ENCODE results near the gene GLTP. TPM values are rescaled to one million over a fixed set of nuclear protein-coding genes. Genes with fewer than 3 reads are reported as not detected.

Gene GLTP
- total RNA-seq, 2 donors from 2014 or later, result 29.0 to 43.2 TPM

DNA sequence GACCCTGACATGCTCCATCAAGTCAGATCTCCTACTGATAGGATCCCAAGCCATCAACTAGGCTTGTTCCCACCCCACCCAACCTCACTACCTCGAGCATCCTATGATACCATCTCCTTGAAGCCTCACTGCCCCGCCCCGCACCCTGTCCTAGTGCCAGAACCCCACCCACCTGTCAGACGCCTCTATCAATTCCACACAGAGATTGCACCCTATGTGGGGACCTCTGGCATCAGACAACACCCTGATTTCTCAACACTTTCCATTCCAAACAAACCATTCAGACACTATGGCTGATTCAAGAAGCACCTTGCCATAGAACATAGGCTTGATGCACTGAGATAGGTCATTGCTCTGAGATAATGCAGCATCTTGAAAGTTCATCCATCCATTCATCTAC, 3.1 kb upstream of the GLTP start:
- H3K36me3 ChIP-seq, result no peaks in the 10 kb centered on the region
- DNase-seq (ENCODE audit: low spot score), result no peak

DNA sequence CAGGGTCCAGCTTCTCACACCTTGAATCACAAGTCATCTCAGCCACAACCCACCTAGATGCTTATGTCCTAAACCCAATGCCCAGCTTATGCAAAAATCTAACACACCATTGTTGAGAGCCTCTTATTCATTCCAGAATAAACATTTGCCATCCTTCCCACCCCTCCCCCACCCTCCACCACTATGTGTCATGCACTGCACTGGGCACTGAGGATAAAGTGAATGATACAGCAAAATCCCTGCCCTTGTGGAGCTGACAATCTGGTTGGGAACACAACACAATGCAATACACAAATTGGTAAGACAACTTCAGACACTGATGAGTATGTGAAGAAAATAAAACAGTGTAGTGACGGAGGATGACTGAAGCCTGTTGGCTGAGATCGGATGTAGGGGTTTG, 1.4 kb upstream of the GLTP start:
- TF ChIP-seq, protein P1, sequence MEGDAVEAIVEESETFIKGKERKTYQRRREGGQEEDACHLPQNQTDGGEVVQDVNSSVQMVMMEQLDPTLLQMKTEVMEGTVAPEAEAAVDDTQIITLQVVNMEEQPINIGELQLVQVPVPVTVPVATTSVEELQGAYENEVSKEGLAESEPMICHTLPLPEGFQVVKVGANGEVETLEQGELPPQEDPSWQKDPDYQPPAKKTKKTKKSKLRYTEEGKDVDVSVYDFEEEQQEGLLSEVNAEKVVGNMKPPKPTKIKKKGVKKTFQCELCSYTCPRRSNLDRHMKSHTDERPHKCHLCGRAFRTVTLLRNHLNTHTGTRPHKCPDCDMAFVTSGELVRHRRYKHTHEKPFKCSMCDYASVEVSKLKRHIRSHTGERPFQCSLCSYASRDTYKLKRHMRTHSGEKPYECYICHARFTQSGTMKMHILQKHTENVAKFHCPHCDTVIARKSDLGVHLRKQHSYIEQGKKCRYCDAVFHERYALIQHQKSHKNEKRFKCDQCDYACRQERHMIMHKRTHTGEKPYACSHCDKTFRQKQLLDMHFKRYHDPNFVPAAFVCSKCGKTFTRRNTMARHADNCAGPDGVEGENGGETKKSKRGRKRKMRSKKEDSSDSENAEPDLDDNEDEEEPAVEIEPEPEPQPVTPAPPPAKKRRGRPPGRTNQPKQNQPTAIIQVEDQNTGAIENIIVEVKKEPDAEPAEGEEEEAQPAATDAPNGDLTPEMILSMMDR (IDR thresholded peaks at IDR 0.05), result no peak
- H3K4me1 ChIP-seq, result peaks cover 0 to 32% of the 10 kb centered on the region in 2 donors
- no peak overlapping the region for H3K27ac ChIP-seq
- H3K36me3 ChIP-seq, result no peaks in the 10 kb centered on the region
- DNase-seq (ENCODE audit: low spot score), result no peak
- no peaks in the 10 kb centered on the region for H3K27me3 ChIP-seq
- no peaks in the 10 kb centered on the region for H3K9me3 ChIP-seq
- no peak overlapping the region for H3K4me3 ChIP-seq

More for the DNA sequence above, 3.1 kb upstream of the GLTP start:
- H3K27me3 ChIP-seq, result no peaks in the 10 kb centered on the region
- peaks cover 0 to 27% of the 10 kb centered on the region in 2 donors for H3K4me1 ChIP-seq
- no peak overlapping the region for H3K27ac ChIP-seq
- TF ChIP-seq, protein P1 (IDR thresholded peaks at IDR 0.05), result no peak
- no peaks in the 10 kb centered on the region for H3K9me3 ChIP-seq
- no peak overlapping the region for H3K4me3 ChIP-seq

DNA sequence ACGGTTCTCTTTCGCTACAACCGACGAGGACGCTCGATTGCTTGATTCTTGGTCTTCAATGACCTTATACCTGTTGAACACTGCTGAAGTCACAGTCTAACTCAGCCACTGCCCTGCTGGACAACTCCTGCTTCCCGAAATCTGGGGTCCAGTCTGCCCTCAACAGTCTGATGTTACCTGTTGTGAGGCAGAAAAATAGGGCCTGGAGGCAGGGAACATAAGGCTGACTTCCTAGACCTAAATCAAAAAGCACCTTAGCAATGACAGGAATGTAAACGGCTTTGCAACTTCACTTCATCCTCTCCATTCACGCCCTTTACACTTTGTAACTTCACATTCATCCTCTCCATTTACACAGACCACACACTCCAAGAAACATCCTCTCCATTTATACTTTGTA, 597 bp upstream of the GLTP start:
- H3K36me3 ChIP-seq, result no peaks in the 10 kb centered on the region
- H3K4me1 ChIP-seq, result peaks cover 0 to 32% of the 10 kb centered on the region in 2 donors
- H3K9me3 ChIP-seq, result no peaks in the 10 kb centered on the region
- TF ChIP-seq, protein P1 (IDR thresholded peaks at IDR 0.05), result no peak
- H3K27me3 ChIP-seq, result no peaks in the 10 kb centered on the region
- H3K27ac ChIP-seq, result peak overlapping the region; percentile 59 to 73
- DNase-seq (ENCODE audit: low spot score), result no peak
- peak overlapping the region; percentile 56 to 68 for H3K4me3 ChIP-seq

DNA sequence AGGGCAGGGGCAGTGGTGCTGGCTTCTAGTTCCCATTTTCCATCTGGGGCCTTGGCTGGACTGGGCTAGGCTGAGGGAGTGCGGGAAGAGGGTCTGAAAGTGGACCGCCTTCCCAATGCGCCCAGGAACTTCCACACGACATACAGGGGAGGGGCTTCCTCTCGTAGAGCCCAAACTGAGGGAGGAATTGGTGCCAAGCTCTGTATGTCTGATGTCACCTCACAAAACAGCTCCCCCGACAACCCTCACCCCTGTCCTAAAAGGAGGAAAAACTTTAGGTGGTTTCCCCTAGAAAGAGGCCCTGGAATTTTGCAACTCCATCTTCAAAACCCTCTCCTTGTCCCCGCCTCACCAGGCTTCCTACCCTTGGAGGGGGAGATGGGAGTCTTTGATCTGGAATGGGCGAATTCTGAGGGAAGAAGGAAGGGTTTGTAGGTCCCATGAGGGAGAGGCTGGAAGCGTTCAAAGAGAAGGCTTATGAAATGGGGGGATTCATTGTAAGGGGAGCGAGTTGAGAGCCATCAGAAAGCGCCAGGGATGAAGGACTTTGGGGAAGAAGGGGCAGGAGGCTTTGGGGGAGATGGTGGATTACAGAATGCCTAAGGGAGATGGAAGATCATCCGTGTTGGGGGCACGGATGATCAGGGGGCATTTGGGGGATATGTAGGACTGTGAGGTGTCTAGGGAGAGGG, 844 bp downstream of the GLTP start:
- Histone ChIP-seq H3K27me3 (no peaks in the 10 kb centered on the region), H3K4me3 (peak overlapping the region; percentile 68 to 76), H3K4me1 (peaks cover 0 to 38% of the 10 kb centered on the region in 2 donors), H3K27ac (peak overlapping the region; percentile 74 to 79), H3K36me3 (no peaks in the 10 kb centered on the region), H3K9me3 (no peaks in the 10 kb centered on the region)
- no peak for DNase-seq (ENCODE audit: low spot score)
- TF ChIP-seq, protein P1 (IDR thresholded peaks at IDR 0.05), result no peak

DNA sequence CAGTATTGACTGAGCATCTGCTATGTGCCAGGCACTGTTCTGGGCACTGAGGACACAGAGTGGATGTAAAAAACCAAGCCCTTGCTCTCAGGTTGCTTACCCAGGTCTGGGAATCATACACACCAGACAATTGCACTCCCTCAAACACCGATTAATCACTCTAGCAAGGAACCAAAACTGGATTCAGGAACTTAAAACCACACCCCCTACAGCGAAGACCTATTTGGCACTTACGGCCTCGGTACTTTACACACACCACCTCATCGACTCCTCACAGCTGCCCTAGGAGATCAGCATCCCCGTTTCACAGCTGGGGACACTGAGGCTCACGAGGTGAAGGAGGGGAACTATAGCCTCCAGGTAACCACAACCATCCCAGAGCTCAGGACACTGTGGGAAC, 1.6 kb downstream of the GLTP start:
- Histone ChIP-seq H3K4me1 (peaks cover 0 to 38% of the 10 kb centered on the region in 2 donors), H3K9me3 (no peaks in the 10 kb centered on the region), H3K27me3 (no peaks in the 10 kb centered on the region), H3K4me3 (peak overlapping the region; percentile 68 to 76), H3K27ac (peak overlapping the region in 1 of 2 donors; percentile 79), H3K36me3 (no peaks in the 10 kb centered on the region)
- TF ChIP-seq, protein P1 (IDR thresholded peaks at IDR 0.05), result no peak
- DNase-seq (ENCODE audit: low spot score), result no peak

DNA sequence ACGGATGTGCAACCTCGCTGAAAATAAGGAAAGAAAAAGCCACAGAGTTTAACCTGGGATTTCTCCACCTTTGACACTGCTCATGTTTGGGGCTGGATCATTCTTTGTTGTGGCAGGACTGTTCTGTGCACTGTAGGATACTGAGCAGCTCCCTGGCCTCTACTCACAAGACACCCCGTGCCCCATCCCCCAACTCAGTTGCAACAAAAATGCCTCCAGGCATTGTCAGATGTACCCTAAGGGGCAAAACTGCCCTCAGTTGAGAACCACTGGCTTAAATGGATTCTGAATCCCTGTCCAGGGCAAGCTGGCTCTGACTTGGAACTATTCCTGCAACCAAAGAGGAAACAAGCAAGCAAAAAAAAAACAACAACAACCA, 2.1 kb downstream of the GLTP start:
- Histone ChIP-seq H3K27ac (no peak overlapping the region), H3K4me3 (no peak overlapping the region), H3K36me3 (no peaks in the 10 kb centered on the region), H3K4me1 (peaks cover 0 to 38% of the 10 kb centered on the region in 2 donors), H3K9me3 (no peaks in the 10 kb centered on the region), H3K27me3 (no peaks in the 10 kb centered on the region)
- TF ChIP-seq, protein P1 (IDR thresholded peaks at IDR 0.05), result no peak
- no peak for DNase-seq (ENCODE audit: low spot score)

Data from right atrium auricular region (tissue), 2 donors.